Naive thymus-derived CD4-positive, alpha-beta T cell (primary cell): Measurements from ENCODE around the gene PLD1. TPM values are rescaled to one million over a fixed set of nuclear protein-coding genes. Genes with fewer than 3 reads are reported as not detected.

ENCODE experiments used
- ATAC-seq: fragments of 150-1000 bp; cut with Tn5 transposase; 2 replicates; pipeline ENCODE4 v1.10.0; 2021; ENCODE audit warnings: mild to moderate bottlenecking, moderate library complexity
- CTCF ChIA-PET: fragments of 350-600 bp; sonication (Branson Sonifier 250); formaldehyde crosslinking; loops from one replicate; lab custom pipeline; 2021; ENCODE audit warnings: antibody characterized with exemption; lab: Charles Lee
- POLR2A ChIA-PET: fragments of 350-600 bp; sonication (Branson Sonifier 250); formaldehyde crosslinking; loops from one replicate; lab custom pipeline; 2021; ENCODE audit warnings: antibody characterized with exemption, inconsistent platforms; lab: Charles Lee
- DNase-seq, 9 donors: peaks; one replicate each; pipeline versions ENCODE4 v3.0.0 to v3.0.0-alpha.2; 2020 to 2022; ENCODE audit warnings: mixed read lengths in 1 of 9
- H3K27ac ChIP-seq: one replicate; pipeline ENCODE4 v1.7.0; 2013; ENCODE audit warnings: mild to moderate bottlenecking, low read depth, low read length, moderate library complexity
- H3K27me3 ChIP-seq, 2 donors: one replicate each; pipeline ENCODE4 v1.7.0; 2013; ENCODE audit warnings: low read length in 2 of 2, mild to moderate bottlenecking in 2 of 2, moderate library complexity in 2 of 2; ENCODE audit not compliant: control insufficient read depth in 2 of 2, insufficient read depth in 2 of 2
- H3K36me3 ChIP-seq, 3 experiments: 1 replicate in 2 of 3; 2 replicates in 1 of 3; pipeline ENCODE4 v1.7.0; 2013; ENCODE audit warnings: low read length in 3 of 3, mild to moderate bottlenecking in 3 of 3, moderate library complexity in 1 of 3; ENCODE audit not compliant: insufficient read depth in 3 of 3, control insufficient read depth in 2 of 3
- H3K4me1 ChIP-seq, 2 donors: one replicate each; pipeline ENCODE4 v1.7.0; 2013; ENCODE audit warnings: low read length in 2 of 2, mild to moderate bottlenecking in 2 of 2, moderate library complexity in 1 of 2; ENCODE audit not compliant: control insufficient read depth in 2 of 2, insufficient read depth in 2 of 2
- H3K4me3 ChIP-seq: 2 replicates; pipeline ENCODE4 v1.7.0; 2013; ENCODE audit warnings: mild to moderate bottlenecking, low read length
- H3K9me3 ChIP-seq, 3 experiments: 1 replicate in 2 of 3; 2 replicates in 1 of 3; pipeline ENCODE4 v1.7.0; 2013; ENCODE audit warnings: low read length in 3 of 3; ENCODE audit not compliant: control insufficient read depth in 2 of 3
- H3K27ac Mint-ChIP-seq, 9 donors: one replicate each; pipeline ENCODE4 v1.8.0; 2020 to 2022; ENCODE audit warnings: mixed read lengths in 9 of 9, mild to moderate bottlenecking in 8 of 9, moderate library complexity in 5 of 9, inconsistent platforms in 2 of 9
- H3K27me3 Mint-ChIP-seq, 5 donors: one replicate each; pipeline ENCODE4 v1.8.0; 2021 to 2022; ENCODE audit warnings: mixed read lengths in 5 of 5, mild to moderate bottlenecking in 1 of 5
- H3K36me3 Mint-ChIP-seq, 5 donors: one replicate each; pipeline ENCODE4 v1.8.0; 2020 to 2022; ENCODE audit warnings: mixed read lengths in 5 of 5, mild to moderate bottlenecking in 3 of 5, inconsistent platforms in 1 of 5
- H3K4me1 Mint-ChIP-seq, 7 donors: one replicate each; pipeline ENCODE4 v1.8.0; 2020 to 2022; ENCODE audit warnings: mixed read lengths in 7 of 7, mild to moderate bottlenecking in 3 of 7, inconsistent platforms in 1 of 7
- H3K4me3 Mint-ChIP-seq, 10 donors: one replicate each; pipeline ENCODE4 v1.8.0; 2020 to 2022; ENCODE audit warnings: mild to moderate bottlenecking in 10 of 10, mixed read lengths in 10 of 10, moderate library complexity in 6 of 10, inconsistent platforms in 2 of 10
- H3K9me3 Mint-ChIP-seq, 11 donors: one replicate each; pipeline ENCODE4 v1.8.0; 2020 to 2022; ENCODE audit warnings: mixed read lengths in 11 of 11, mild to moderate bottlenecking in 4 of 11, inconsistent platforms in 1 of 11, moderate library complexity in 1 of 11
- intact Hi-C, 2 donors: fragments of 100-400 bp; cut with micrococcal nuclease; formaldehyde crosslinking; loops; one replicate each; pipeline ENCODE4 v1.15.1; 2023
- polyA plus RNA-seq, 2 donors: library from polyadenylated mRNA; unstranded; fragments of 300-500 nt; fragmentation: Illumina TruSeq; gene quantifications; one replicate each; pipeline ENCODE4 v1.2.3, GENCODE V29; 2021
- total RNA-seq, 6 experiments: library from RNA in 5 of 6; stranded (reverse) in 5 of 6; gene quantifications; 1 replicate in 5 of 6; 2 replicates in 1 of 6; pipeline ENCODE4 v1.2.3 and lab custom pipeline; 2021 to 2026

PLD1 gene
- total and polyA plus RNA-seq, 7 experiments from 2014 or later = 0.36 to 12.9 (median 1.4) TPM; not detected in 2

DNA sequence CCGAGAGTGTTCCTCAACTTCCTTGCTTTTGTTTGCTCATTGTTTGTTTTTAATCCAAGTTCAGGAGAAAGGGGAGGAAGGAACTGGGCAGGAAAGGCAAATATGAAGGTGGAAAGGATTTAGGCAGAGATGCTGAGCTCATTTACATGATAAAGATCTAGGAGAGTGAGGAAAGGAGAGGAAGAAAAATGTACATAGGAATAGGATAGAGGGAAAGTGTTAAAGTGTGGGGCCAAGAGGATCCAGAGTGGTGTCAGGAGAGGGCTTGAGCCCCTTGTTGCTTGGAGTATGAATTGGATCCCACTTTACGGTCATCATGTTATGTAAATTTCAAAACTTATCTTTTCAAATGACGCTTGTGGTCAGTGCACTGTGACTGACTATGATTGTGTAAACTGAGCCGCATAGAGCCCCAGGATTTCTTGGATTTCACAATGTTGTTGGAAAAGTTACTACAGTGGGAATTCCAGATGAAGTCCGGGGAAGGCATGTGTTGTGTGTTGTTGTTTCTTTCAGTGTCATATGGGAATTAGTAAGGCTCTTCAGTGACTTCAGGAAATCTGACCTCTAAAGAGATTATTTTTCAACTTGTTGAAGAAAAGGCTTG, 15.0 kb upstream of the PLD1 start:
- Mint-ChIP-seq H3K9me3 (no peaks in the 10 kb centered on the region), H3K27ac (peak overlapping the region in 1 of 9 donors; percentile 7), H3K4me3 (no peak overlapping the region), H3K36me3 (no peaks in the 10 kb centered on the region), H3K27me3 (peaks cover 8 to 46% (median 9%) of the 10 kb centered on the region in 5 donors), H3K4me1 (peaks cover 0 to 15% (median 9%) of the 10 kb centered on the region in 7 donors)
- intact Hi-C loops = no loop called here
- Histone ChIP-seq H3K4me1 (no peaks in the 10 kb centered on the region), H3K27ac (no peak overlapping the region), H3K27me3 (no peaks in the 10 kb centered on the region), H3K9me3 (no peaks in the 10 kb centered on the region), H3K4me3 (no peak overlapping the region), H3K36me3 (no peaks in the 10 kb centered on the region)
- ATAC-seq (no peak), DNase-seq (no peak)
- ChIA-PET POLR2A (no interaction called here), CTCF (no interaction called here)

DNA sequence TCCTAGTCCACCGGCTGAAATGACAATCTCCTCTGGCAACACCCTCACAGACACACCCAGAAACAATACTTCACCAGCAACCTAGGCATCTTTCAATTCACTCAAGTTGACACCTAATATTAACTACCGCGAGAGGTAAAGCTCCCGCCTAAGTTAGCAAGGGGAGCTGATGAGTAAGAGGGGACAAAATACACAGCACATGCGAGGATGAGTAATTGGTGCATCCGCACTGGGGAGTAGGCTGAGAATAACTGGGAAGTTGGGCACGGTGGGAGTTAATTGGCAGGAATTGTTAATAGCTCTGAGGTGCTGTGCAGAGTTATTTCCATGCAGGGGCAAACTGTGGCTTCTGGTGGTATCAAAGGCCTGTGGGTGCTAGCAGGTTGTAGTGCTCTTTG, 14.5 kb upstream of the PLD1 start:
- Mint-ChIP-seq H3K36me3 (no peaks in the 10 kb centered on the region), H3K4me1 (peaks cover 0 to 15% (median 9%) of the 10 kb centered on the region in 7 donors), H3K4me3 (no peak overlapping the region), H3K27me3 (peaks cover 8 to 44% (median 9%) of the 10 kb centered on the region in 5 donors), H3K9me3 (no peaks in the 10 kb centered on the region), H3K27ac (peak overlapping the region in 1 of 9 donors; percentile 7)
- H3K4me1 ChIP-seq = no peaks in the 10 kb centered on the region
- H3K9me3 ChIP-seq = no peaks in the 10 kb centered on the region
- no peaks in the 10 kb centered on the region for H3K36me3 ChIP-seq
- ATAC-seq (no peak), DNase-seq (no peak)
- intact Hi-C loops = no loop called here
- H3K4me3 ChIP-seq = no peak overlapping the region
- POLR2A ChIA-PET = no interaction called here
- CTCF ChIA-PET = no interaction called here
- no peaks in the 10 kb centered on the region for H3K27me3 ChIP-seq
- H3K27ac ChIP-seq = no peak overlapping the region

DNA sequence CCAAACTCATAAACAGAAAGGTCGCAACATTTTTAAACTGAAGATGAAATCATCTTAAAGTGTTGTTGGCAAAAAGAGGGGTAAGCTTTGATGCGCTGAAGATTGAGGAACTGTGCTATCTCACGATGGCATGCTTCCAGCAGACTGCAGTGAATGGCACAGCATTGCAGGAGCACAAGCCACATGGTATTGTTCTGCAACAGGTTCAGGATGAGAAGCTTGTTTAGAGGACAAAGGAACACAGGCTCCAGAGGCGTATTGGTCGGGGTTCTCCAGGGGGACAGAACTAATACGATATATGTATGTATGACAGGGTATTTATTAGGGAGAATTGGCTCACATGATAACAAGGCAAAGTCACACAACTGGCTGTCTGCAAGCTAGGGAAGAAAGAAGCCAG, 13.8 kb upstream of the PLD1 start:
- Histone ChIP-seq H3K36me3 (no peaks in the 10 kb centered on the region), H3K9me3 (no peaks in the 10 kb centered on the region), H3K27me3 (no peaks in the 10 kb centered on the region), H3K4me1 (no peaks in the 10 kb centered on the region), H3K27ac (no peak overlapping the region), H3K4me3 (no peak overlapping the region)
- no peak overlapping the region for H3K4me3 Mint-ChIP-seq
- H3K9me3 Mint-ChIP-seq = no peaks in the 10 kb centered on the region
- DNase-seq = no peak
- ChIA-PET POLR2A (no interaction called here), CTCF (no interaction called here)
- intact Hi-C loops = no loop called here
- H3K27me3 Mint-ChIP-seq = peaks cover 8 to 40% (median 9%) of the 10 kb centered on the region in 5 donors
- H3K4me1 Mint-ChIP-seq = peaks cover 0 to 15% (median 9%) of the 10 kb centered on the region in 7 donors
- H3K27ac Mint-ChIP-seq = no peak overlapping the region
- ATAC-seq = peak; percentile 53
- H3K36me3 Mint-ChIP-seq = no peaks in the 10 kb centered on the region

DNA sequence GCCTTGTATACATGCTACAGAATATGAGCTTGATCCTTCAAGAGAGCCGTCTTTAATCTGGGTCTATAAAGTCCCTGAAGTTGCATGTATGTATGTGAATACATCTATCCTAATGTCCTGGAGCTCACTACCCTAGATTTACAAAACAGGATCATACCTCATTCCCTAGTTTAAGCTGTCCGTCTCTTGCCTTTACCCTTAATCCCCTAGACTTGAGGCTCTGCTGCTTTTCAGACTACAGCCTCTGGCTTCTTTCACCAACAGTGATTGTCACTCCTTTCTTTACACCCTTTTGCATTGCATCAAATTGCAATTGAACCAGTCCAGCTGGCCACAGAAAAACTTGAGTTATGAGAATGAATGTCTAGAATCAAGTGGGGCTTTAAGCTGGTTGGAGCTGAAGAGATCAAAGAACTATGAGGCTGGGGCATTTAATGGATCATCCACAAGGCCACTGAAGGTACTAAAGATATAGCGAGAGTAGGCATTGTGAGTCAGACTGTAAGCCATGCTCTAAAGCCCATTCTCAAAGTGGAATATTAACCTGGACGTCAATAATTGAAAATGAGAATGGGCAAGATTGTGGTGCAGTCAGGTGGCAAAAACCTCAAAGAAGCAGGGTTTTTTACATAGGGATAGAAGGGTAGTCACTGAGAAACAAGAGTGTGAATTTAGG, 12.3 kb upstream of the PLD1 start:
- ChIA-PET CTCF (no interaction called here), POLR2A (no interaction called here)
- Mint-ChIP-seq H3K27ac (no peak overlapping the region), H3K4me1 (peaks cover 0 to 10% (median 5%) of the 10 kb centered on the region in 7 donors), H3K9me3 (peaks cover 0 to 5% (median 0%) of the 10 kb centered on the region in 11 donors), H3K4me3 (no peak overlapping the region), H3K27me3 (peaks cover 8 to 27% (median 9%) of the 10 kb centered on the region in 5 donors), H3K36me3 (no peaks in the 10 kb centered on the region)
- Histone ChIP-seq H3K27ac (no peak overlapping the region), H3K9me3 (no peaks in the 10 kb centered on the region), H3K4me3 (no peak overlapping the region), H3K36me3 (no peaks in the 10 kb centered on the region), H3K27me3 (no peaks in the 10 kb centered on the region), H3K4me1 (no peaks in the 10 kb centered on the region)
- ATAC-seq = no peak
- intact Hi-C loops = no loop called here
- DNase-seq = no peak

DNA sequence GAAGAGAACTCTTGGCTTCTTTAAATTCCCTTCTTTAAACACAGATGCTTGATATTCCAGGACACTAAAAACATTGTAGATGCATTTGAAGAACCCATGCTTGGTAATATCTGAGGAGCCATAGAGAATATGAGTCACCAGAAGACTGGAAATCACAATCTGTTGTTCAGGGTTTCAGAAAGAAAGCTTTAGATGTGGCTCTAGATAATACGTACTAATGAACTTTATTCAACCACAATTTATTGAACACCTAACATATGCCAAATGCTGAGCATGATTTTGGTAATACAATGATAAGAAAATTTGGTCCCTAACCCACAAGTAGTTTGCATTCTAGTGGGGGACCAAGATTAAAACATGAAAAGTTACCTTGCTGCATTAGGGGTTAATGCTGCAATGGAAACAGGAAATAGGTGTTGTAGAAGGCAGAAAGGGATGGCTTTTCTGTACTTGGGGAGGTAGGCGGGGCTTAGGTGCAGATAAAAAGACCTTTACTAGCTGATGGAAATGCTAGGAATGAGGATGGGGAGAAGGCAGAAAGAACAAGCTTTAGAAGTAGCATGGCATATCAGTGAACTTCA, 11.6 kb upstream of the PLD1 start:
- Mint-ChIP-seq H3K36me3 (no peaks in the 10 kb centered on the region), H3K9me3 (peaks cover 0 to 5% (median 0%) of the 10 kb centered on the region in 11 donors), H3K27me3 (peaks cover 8 to 22% (median 9%) of the 10 kb centered on the region in 5 donors), H3K27ac (no peak overlapping the region), H3K4me1 (peaks cover 0 to 10% (median 5%) of the 10 kb centered on the region in 7 donors), H3K4me3 (no peak overlapping the region)
- Histone ChIP-seq H3K36me3 (no peaks in the 10 kb centered on the region), H3K4me1 (no peaks in the 10 kb centered on the region), H3K9me3 (no peaks in the 10 kb centered on the region), H3K27ac (no peak overlapping the region), H3K4me3 (no peak overlapping the region), H3K27me3 (no peaks in the 10 kb centered on the region)
- intact Hi-C loops = no loop called here
- POLR2A ChIA-PET = no interaction called here
- ATAC-seq (no peak), DNase-seq (no peak)
- CTCF ChIA-PET = no interaction called here

DNA sequence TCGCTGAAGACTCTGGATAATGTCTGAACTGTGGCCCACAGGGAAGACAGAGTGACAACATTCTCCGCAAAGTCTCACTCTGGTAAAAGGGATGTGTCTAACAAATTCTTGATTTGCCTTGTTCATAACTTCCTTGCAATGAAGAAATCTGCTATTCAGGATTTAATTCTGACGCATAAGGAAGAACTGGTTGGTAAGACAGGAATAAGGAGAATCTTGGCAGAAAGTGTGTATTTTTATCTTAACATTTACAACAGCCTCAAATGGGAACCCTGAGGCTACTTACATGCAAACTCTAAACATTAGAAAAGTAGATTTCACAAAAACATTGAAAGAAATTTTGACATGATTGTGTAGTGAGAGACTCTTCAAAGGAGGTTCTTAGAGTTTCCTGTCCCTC, 10.8 kb upstream of the PLD1 start:
- no peak overlapping the region for H3K4me3 ChIP-seq
- CTCF ChIA-PET = no interaction called here
- Mint-ChIP-seq H3K9me3 (peaks cover 0 to 5% (median 0%) of the 10 kb centered on the region in 11 donors), H3K4me1 (peaks cover 0 to 10% (median 4%) of the 10 kb centered on the region in 7 donors), H3K27me3 (peaks cover 4 to 18% (median 9%) of the 10 kb centered on the region in 5 donors), H3K27ac (no peak overlapping the region), H3K36me3 (no peaks in the 10 kb centered on the region), H3K4me3 (no peak overlapping the region)
- ATAC-seq (no peak), DNase-seq (no peak)
- no peaks in the 10 kb centered on the region for H3K36me3 ChIP-seq
- no peaks in the 10 kb centered on the region for H3K27me3 ChIP-seq
- no peak overlapping the region for H3K27ac ChIP-seq
- no peaks in the 10 kb centered on the region for H3K4me1 ChIP-seq
- intact Hi-C loops = no loop called here
- no peaks in the 10 kb centered on the region for H3K9me3 ChIP-seq
- POLR2A ChIA-PET = no interaction called here
